Type B pancreatic cell (in vitro differentiated cells): Measurements from ENCODE around the gene SMAD3. TPM values are rescaled to one million over a fixed set of nuclear protein-coding genes. Genes with fewer than 3 reads are reported as not detected.

Source experiments
- DNase-seq: peaks from one replicate; pipeline ENCODE4 v3.0.0; 2021; ENCODE audit warnings: mixed read lengths; ENCODE audit not compliant: unreplicated experiment; ENCODE audit errors: extremely low spot score
- H3K27ac Mint-ChIP-seq: 2 replicates; pipeline ENCODE4 v1.8.0; 2021; ENCODE audit warnings: mild to moderate bottlenecking, mixed read lengths
- H3K27me3 Mint-ChIP-seq: 2 replicates; pipeline ENCODE4 v1.8.0; 2021; ENCODE audit warnings: mixed read lengths
- H3K36me3 Mint-ChIP-seq: 2 replicates; pipeline ENCODE4 v1.8.0; 2021; ENCODE audit warnings: mixed read lengths
- H3K4me1 Mint-ChIP-seq: one replicate; pipeline ENCODE4 v1.8.0; 2021; ENCODE audit warnings: mixed read lengths; ENCODE audit not compliant: unreplicated experiment
- H3K4me3 Mint-ChIP-seq: 2 replicates; pipeline ENCODE4 v1.8.0; 2021; ENCODE audit warnings: mild to moderate bottlenecking, mixed read lengths
- H3K9me3 Mint-ChIP-seq: 2 replicates; pipeline ENCODE4 v1.8.0; 2021; ENCODE audit warnings: mixed read lengths
- total RNA-seq: library from RNA; stranded (reverse); gene quantifications from 2 replicates; pipeline ENCODE4 v1.2.1, GENCODE V29; 2021; ENCODE audit warnings: low replicate concordance
- TF ChIP-seq, protein P1 (sequence below): fragments of 200-600 bp; sonication (generic); conservative IDR thresholded peaks from 2 replicates; pipeline ENCODE4 v1.5.0; 2021; ENCODE audit warnings: antibody characterized with exemption, mild to moderate bottlenecking

The SMAD3 gene
- total RNA-seq, 1 donor from 2014 or later, result 52.0 TPM

GRCh38 chr15:67154249-67154648 lies 88.8 kb downstream of the SMAD3 start:
- Mint-ChIP-seq H3K4me1 (peaks cover 35% of the 10 kb centered on the region), H3K4me3 (no peak overlapping the region), H3K9me3 (no peaks in the 10 kb centered on the region), H3K36me3 (peaks cover 22% of the 10 kb centered on the region), H3K27me3 (no peaks in the 10 kb centered on the region), H3K27ac (no peak overlapping the region)
- TF ChIP-seq, protein P1, sequence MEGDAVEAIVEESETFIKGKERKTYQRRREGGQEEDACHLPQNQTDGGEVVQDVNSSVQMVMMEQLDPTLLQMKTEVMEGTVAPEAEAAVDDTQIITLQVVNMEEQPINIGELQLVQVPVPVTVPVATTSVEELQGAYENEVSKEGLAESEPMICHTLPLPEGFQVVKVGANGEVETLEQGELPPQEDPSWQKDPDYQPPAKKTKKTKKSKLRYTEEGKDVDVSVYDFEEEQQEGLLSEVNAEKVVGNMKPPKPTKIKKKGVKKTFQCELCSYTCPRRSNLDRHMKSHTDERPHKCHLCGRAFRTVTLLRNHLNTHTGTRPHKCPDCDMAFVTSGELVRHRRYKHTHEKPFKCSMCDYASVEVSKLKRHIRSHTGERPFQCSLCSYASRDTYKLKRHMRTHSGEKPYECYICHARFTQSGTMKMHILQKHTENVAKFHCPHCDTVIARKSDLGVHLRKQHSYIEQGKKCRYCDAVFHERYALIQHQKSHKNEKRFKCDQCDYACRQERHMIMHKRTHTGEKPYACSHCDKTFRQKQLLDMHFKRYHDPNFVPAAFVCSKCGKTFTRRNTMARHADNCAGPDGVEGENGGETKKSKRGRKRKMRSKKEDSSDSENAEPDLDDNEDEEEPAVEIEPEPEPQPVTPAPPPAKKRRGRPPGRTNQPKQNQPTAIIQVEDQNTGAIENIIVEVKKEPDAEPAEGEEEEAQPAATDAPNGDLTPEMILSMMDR, result no peak
- no peak for DNase-seq

DNA sequence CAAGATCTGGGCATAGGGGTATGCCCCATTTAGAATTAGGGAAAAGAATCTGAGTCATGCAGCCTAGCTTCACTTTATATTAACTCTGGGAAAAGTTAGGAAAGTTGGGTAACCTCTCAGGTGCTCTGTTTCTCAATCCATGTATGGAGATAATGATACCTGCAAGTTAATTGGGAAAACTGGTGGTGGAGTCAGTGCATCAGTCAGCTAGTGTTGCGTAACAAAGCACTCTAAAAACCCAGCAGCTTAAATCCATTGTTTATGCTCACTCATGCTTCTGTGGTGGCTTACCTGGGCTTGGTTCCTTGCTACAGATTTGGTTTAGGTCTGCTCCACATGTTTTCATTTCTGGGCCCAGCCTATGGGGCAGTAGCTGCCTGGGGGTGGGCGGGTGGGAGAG lies 91.0 kb downstream of the SMAD3 start:
- Mint-ChIP-seq H3K36me3 (peaks cover 28% of the 10 kb centered on the region), H3K27me3 (no peaks in the 10 kb centered on the region), H3K27ac (no peak overlapping the region), H3K9me3 (peaks cover 3% of the 10 kb centered on the region), H3K4me3 (no peak overlapping the region), H3K4me1 (peaks cover 29% of the 10 kb centered on the region)
- no peak for DNase-seq
- TF ChIP-seq, protein P1, result no peak

GRCh38 chr15:67156834-67157233 lies 91.4 kb downstream of the SMAD3 start:
- Mint-ChIP-seq H3K27me3 (no peaks in the 10 kb centered on the region), H3K4me3 (no peak overlapping the region), H3K27ac (no peak overlapping the region), H3K9me3 (peaks cover 3% of the 10 kb centered on the region), H3K36me3 (peaks cover 28% of the 10 kb centered on the region), H3K4me1 (peaks cover 33% of the 10 kb centered on the region)
- TF ChIP-seq, protein P1, result no peak
- no peak for DNase-seq

DNA sequence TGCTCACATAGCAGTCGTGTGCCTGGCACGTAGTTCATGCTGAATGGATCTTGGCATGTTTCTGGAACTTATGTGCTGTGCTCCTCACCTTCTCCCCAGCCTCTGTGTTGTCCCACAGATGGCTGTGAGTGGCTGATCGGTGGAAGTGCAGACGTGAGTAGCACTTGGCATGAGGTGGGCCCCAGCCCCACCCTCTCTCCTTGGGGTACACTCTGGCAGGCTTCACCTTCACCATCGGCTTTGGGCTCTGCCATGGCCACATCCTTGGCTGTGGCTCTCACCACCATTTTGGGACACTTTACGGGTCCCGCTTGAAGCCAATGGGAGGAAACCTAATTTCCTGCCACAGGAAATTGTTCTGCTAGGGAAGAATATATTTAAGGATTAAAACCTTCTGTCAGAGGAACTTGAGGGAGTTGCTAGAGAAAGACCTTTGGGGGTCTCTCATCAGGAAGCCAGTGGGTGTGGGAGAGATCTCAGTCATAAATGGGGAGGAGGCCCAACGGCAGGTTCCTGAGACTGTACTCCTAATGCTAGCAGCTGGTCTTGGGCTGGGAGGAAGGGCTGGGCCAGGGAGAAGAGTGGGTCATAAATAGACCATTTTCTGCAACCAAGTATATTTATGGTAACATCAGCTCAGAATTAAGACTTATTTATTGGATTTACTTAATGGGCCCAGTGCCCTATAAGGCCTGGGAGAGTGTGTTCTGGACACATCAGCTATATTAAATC lies 92.3 kb downstream of the SMAD3 start:
- Mint-ChIP-seq H3K36me3 (peaks cover 31% of the 10 kb centered on the region), H3K4me3 (no peak overlapping the region), H3K27me3 (no peaks in the 10 kb centered on the region), H3K9me3 (peaks cover 3% of the 10 kb centered on the region), H3K4me1 (peaks cover 31% of the 10 kb centered on the region), H3K27ac (no peak overlapping the region)
- no peak for DNase-seq
- TF ChIP-seq, protein P1, result no peak

- DNase-seq, result no peak
- Mint-ChIP-seq H3K27me3 (no peaks in the 10 kb centered on the region), H3K36me3 (peaks cover 32% of the 10 kb centered on the region), H3K9me3 (peaks cover 3% of the 10 kb centered on the region), H3K27ac (no peak overlapping the region), H3K4me1 (peaks cover 27% of the 10 kb centered on the region), H3K4me3 (no peak overlapping the region)
- TF ChIP-seq, protein P1, result no peak
Observed at GRCh38 chr15:67158367-67158766, 93.0 kb downstream of the SMAD3 start.
